Peyer's patch (tissue), 4 donors: Measurements from ENCODE around the gene GCGR. TPM values are rescaled to one million over a fixed set of nuclear protein-coding genes. Genes with fewer than 3 reads are reported as not detected.

Experiments
- DNase-seq, 3 donors: peaks; one replicate each; pipeline ENCODE4 v3.0.0-alpha.2; 2017 to 2019
- H3K27ac ChIP-seq, 4 donors: fragments of 200-600 bp; sonication (generic); one replicate each; pipeline ENCODE4 v1.5.1; 2016 to 2019
- H3K27me3 ChIP-seq, 2 donors: fragments of 200-600 bp; sonication (generic); one replicate each; pipeline ENCODE4 v1.5.1; 2019
- H3K36me3 ChIP-seq, 3 donors: fragments of 200-600 bp; sonication (generic); one replicate each; pipeline ENCODE4 v1.5.1; 2016 to 2019
- H3K4me1 ChIP-seq, 4 donors: fragments of 200-600 bp; sonication (generic); one replicate each; pipeline ENCODE4 v1.5.1; 2016 to 2019
- H3K4me3 ChIP-seq, 4 donors: fragments of 200-600 bp; sonication (generic); 1 replicate in 3 of 4; 2 replicates in 1 of 4; pipeline ENCODE4 v1.5.1; 2016 to 2019; ENCODE audit warnings: mild to moderate bottlenecking in 1 of 4
- H3K9me3 ChIP-seq, 4 donors: fragments of 200-600 bp; sonication (generic); one replicate each; pipeline ENCODE4 v1.5.1; 2016 to 2019; ENCODE audit warnings: mild to moderate bottlenecking in 1 of 4
- CTCF ChIP-seq, 6 experiments: fragments of 450-650 bp in 4 of 6; fragments of 200-600 bp in 2 of 6; sonication (generic) in 1 of 6; IDR thresholded peaks; one replicate each; pipeline ENCODE4 v1.5.1; 2017 to 2019; ENCODE audit warnings: antibody characterized with exemption in 6 of 6, mild to moderate bottlenecking in 3 of 6, moderate library complexity in 1 of 6
- POLR2A ChIP-seq, 2 donors: fragments of 450-650 bp; IDR thresholded peaks; one replicate each; pipeline ENCODE4 v1.5.1; 2017; ENCODE audit warnings: antibody characterized with exemption in 2 of 2, mild to moderate bottlenecking in 2 of 2, moderate library complexity in 2 of 2
- total RNA-seq, 4 donors: library from RNA; depleted of rRNA; stranded (reverse); fragments of >200 nt; gene quantifications; one replicate each; pipeline ENCODE4 v1.1.0, GENCODE V29; 2016

GCGR gene
- total RNA-seq, 4 donors from 2014 or later = 0.67 to 1.1 TPM; not detected in 2

GRCh38 chr17:81831957-81832607, 28.1 kb downstream of the GCGR start:
- Histone ChIP-seq H3K4me3 (peak overlapping the region; percentile 74 to 85 (median 82)), H3K27ac (peak overlapping the region; percentile 84 to 99 (median 86)), H3K36me3 (no peaks in the 10 kb centered on the region), H3K4me1 (peaks cover 0 to 23% (median 14%) of the 10 kb centered on the region in 4 donors), H3K27me3 (no peaks in the 10 kb centered on the region), H3K9me3 (no peaks in the 10 kb centered on the region)
- peak in 1 of 3 donors; percentile 28 for DNase-seq
- TF ChIP-seq CTCF (IDR thresholded peaks at IDR 0.05) = no peak
- TF ChIP-seq POLR2A (IDR thresholded peaks at IDR 0.05) = no peak

GRCh38 chr17:81832608-81833159, 28.7 kb downstream of the GCGR start:
- Histone ChIP-seq H3K27me3 (no peaks in the 10 kb centered on the region), H3K4me1 (peaks cover 0 to 23% (median 14%) of the 10 kb centered on the region in 4 donors), H3K4me3 (peak overlapping the region; percentile 74 to 85 (median 82)), H3K9me3 (no peaks in the 10 kb centered on the region), H3K27ac (peak overlapping the region; percentile 84 to 99 (median 86)), H3K36me3 (no peaks in the 10 kb centered on the region)
- TF ChIP-seq POLR2A (IDR thresholded peaks at IDR 0.05) (peak; percentile 19 to 21), CTCF (IDR thresholded peaks at IDR 0.05) (no peak)
- peak in 2 of 3 donors; percentile 32 to 61 for DNase-seq

- peak; percentile 86 to 93 for TF ChIP-seq POLR2A (IDR thresholded peaks at IDR 0.05)
- no peak for TF ChIP-seq CTCF (IDR thresholded peaks at IDR 0.05)
- H3K36me3 ChIP-seq = no peaks in the 10 kb centered on the region
- H3K27ac ChIP-seq = peak within 1 kb of the TSS; percentile 85 to 99 (median 94)
- H3K4me1 ChIP-seq = peaks cover 0 to 23% (median 14%) of the 10 kb centered on the region in 4 donors
- H3K4me3 ChIP-seq = peak within 1 kb of the TSS; percentile 81 to 87 (median 84)
- peak; percentile 95 to 98 (median 98) for DNase-seq
- no peaks in the 10 kb centered on the region for H3K27me3 ChIP-seq
- no peaks in the 10 kb centered on the region for H3K9me3 ChIP-seq
Measured at GRCh38 chr17:81833160-81833920, 29.4 kb downstream of the GCGR start, which contains the start of gene MCRIP1. TSS of gene MCRIP1 (minus strand) at chr17:81833291. CDS start at chr17:81824506, 8,785 bp downstream.

DNA sequence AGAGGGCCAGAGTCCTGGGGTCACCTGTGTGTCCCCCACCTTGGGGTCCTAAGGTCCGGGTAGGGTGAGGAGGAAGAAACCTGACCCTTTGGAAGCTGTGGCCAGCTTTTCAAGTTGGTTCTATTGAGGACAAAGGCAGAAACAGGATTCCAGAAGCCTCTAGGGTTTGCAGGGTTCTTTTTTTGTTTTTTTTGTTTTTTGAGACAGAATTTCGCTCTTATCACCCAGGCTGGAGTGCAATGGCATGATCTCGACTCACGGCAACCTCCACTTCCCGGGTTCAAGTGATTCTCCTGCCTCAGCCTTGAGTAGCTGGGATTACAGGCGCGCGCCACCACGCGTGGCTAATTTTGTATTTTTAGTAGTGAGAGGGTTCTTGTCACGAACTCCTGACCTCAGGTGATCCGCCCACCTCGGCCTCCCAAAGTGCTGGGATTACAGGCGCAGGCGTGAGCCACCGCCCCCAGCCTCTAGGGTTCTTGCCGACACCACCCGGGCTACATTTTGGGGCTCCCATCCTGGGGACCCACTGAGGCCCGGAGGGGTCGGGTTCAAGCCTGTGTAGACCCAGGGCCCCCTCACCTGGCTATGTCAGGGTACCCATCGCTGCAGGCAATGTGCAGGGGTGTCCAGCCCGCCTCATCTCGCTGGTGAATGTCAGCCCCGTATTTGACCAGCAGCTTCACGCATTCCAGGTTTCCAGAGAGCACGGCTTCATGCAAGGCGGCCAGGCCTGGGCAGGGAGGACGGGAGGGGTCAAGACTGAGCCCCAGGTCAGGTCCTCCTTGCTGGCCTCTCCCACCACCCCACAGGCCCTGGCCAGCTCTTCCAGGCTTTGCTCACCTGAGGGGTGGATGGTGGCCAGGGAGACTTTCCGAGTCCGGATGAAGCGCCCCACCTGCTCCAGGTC, 30.2 kb downstream of the GCGR start:
- TF ChIP-seq CTCF (IDR thresholded peaks at IDR 0.05) (no peak), POLR2A (IDR thresholded peaks at IDR 0.05) (no peak)
- H3K4me3 ChIP-seq = peak overlapping the region; percentile 47 to 87 (median 84)

DNA sequence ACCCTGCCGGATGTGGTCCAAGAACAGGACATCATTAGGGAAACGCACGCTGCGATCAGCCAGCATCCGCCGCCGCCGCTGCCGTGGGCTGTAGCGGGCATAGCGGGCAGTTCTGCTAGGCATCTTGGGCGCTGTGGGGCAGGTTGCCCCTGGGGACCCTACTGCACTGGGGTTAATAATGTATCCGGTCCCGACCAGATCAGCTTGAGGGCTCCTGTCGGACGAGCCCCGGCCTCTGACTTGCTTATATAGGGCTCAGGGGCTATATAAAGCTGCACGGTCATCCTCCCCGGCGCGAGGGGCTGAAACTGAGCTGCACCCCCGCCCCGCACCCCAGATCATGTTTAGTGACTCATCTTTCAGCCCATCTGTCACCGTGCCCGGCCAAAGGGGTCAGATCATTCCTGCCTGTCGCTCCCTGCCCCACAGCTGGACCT, 30.9 kb downstream of the GCGR start, which contains the start of gene PPP1R27:
TSS of gene PPP1R27 (minus strand) at position 220 of the 437 bp plus-strand sequence. CDS start at position 123, 97 bp downstream.
- Histone ChIP-seq H3K4me3 (peak within 1 kb of the TSS; percentile 47 to 87 (median 84)), H3K9me3 (no peaks in the 10 kb centered on the region), H3K4me1 (peaks cover 0 to 23% (median 14%) of the 10 kb centered on the region in 4 donors), H3K36me3 (no peaks in the 10 kb centered on the region), H3K27ac (peak within 1 kb of the TSS; percentile 85 to 99 (median 94)), H3K27me3 (no peaks in the 10 kb centered on the region)
- no peak for DNase-seq
- TF ChIP-seq POLR2A (IDR thresholded peaks at IDR 0.05) (no peak), CTCF (IDR thresholded peaks at IDR 0.05) (no peak)

More for the DNA sequence above, 30.2 kb downstream of the GCGR start:
- peak overlapping the region; percentile 85 to 99 (median 94) for H3K27ac ChIP-seq
- H3K36me3 ChIP-seq = no peaks in the 10 kb centered on the region
- DNase-seq = no peak
- no peaks in the 10 kb centered on the region for H3K9me3 ChIP-seq
- H3K4me1 ChIP-seq = peaks cover 0 to 23% (median 14%) of the 10 kb centered on the region in 4 donors
- no peaks in the 10 kb centered on the region for H3K27me3 ChIP-seq
